BLaER1 (cell line): ENCODE measurements around the gene CD99L2.

Experiments used
- H3K27ac ChIP-seq: shearing (Covaris generic); formaldehyde crosslinking; 2 replicates; pipeline ENCODE4 v1.8.1; 2022
- H3K27me3 ChIP-seq: shearing (Covaris generic); formaldehyde crosslinking; 2 replicates; pipeline ENCODE4 v1.8.1; 2022
- H3K36me3 ChIP-seq: shearing (Covaris generic); formaldehyde crosslinking; 2 replicates; pipeline ENCODE4 v1.8.1; 2022
- H3K4me1 ChIP-seq: shearing (Covaris generic); formaldehyde crosslinking; 2 replicates; pipeline ENCODE4 v1.8.1; 2022
- H3K4me2 ChIP-seq: shearing (Covaris generic); formaldehyde crosslinking; 2 replicates; pipeline ENCODE4 v1.8.1; 2022
- H3K4me3 ChIP-seq: shearing (Covaris generic); formaldehyde crosslinking; 2 replicates; pipeline ENCODE4 v1.8.1; 2022
- H3K9ac ChIP-seq: shearing (Covaris generic); formaldehyde crosslinking; 2 replicates; pipeline ENCODE4 v1.8.1; 2022
- H3K9me3 ChIP-seq: shearing (Covaris generic); formaldehyde crosslinking; 2 replicates; pipeline ENCODE4 v1.8.1; 2022
- H4K20me1 ChIP-seq: shearing (Covaris generic); formaldehyde crosslinking; 2 replicates; pipeline ENCODE4 v1.8.1; 2022
- Cebpa-rat ChIP-seq: shearing (Covaris generic); IDR thresholded peaks from 2 replicates; pipeline ENCODE4 v1.8.1; 2022

The CD99L2 gene

DNA sequence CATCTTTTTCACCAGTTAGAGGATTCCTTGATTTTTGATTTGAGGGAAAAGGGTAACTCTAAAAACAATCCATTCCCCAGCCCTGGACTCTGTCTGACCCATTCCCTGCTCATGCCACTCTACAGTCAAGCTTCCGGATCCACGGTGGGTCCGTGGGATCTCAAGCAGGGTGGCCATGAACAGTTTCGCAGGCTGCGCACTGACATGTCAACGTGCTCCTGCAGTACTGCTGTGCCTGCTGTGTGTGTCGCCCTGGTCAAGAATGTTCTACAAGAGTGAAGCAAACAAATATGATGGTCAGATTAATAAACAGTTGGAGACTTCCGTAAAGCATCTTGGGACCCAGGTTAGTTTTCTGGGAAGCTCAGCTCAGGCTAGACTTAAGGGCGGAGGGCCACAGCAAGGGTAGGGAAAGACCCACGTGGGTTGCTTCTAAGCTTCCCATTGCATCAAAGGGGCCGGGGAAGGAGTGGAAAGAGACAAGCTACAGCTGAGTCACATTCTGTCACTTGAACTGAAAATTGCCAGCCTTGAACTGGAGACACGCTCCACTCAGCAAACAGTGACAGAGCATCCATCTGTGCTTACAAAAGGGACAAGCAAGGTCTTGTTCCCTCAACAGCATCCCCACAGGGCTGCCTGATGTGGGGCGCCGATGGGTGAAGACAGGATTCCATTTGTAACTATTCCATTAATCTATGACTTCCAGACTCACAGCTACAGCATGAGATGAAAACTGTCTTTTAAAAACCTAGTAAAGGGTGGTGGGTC lies 123.5 kb downstream of the CD99L2 start:
- peaks cover 22% of the 10 kb centered on the region; the same call in 1 of the 2 replicates for H3K36me3 ChIP-seq
- no peak for TF ChIP-seq Cebpa-rat
- no peaks in the 10 kb centered on the region for H3K9me3 ChIP-seq
- no peaks in the 10 kb centered on the region for H3K4me1 ChIP-seq
- H3K27ac ChIP-seq: no peak overlapping the region
- no peak overlapping the region for H3K9ac ChIP-seq
- H3K4me3 ChIP-seq: no peak overlapping the region
- no peaks in the 10 kb centered on the region for H4K20me1 ChIP-seq
- no peaks in the 10 kb centered on the region for H3K27me3 ChIP-seq
- H3K4me2 ChIP-seq: no peak overlapping the region

DNA sequence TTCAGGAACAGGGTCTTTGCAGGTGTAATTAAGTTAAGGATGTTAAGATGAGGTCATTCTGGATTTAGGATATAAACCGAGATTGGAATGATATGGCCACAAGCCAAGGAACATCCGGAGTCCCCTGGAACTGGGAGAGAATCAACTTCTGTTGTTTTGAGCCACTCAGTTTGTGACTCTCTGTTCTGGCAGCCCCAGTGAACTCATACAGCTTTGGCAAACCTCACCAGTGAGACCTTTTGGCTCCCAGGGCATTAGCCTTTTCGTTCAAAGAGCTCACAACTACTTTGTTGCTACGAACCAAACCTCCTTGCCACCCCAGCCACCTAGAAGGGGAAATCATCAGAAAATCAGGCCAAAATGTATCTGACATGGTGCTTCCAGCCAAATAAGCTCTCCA lies 124.8 kb downstream of the CD99L2 start:
- Histone ChIP-seq H3K4me2 (no peak overlapping the region), H4K20me1 (no peaks in the 10 kb centered on the region), H3K9ac (no peak overlapping the region), H3K4me1 (no peaks in the 10 kb centered on the region), H3K4me3 (no peak overlapping the region), H3K36me3 (peaks cover 22% of the 10 kb centered on the region; the same call in 1 of the 2 replicates), H3K27me3 (0 out of 2 replicates have a peak, but pooled peaks cover 5% of the 10 kb centered on the region), H3K9me3 (no peaks in the 10 kb centered on the region), H3K27ac (no peak overlapping the region)
- no peak for TF ChIP-seq Cebpa-rat

DNA sequence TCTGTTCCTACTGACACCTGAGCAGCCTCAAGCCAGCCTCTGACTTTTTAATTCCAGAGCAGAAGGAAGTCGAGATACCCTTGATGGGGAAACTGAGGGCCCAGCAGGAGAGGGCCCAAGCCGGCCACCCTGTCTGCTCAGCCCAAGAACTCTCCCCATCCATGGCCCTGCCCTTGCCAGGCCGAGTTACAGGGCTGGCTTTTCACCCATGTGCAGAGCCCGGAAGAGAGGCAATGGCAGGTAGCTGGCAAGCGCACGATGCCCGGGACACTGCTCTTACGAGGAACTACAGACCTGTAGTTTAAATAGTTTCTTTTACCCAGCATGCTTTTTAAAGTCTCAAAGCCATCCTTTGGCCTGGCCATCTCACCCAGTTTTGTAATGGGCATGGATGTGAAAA lies 125.4 kb downstream of the CD99L2 start:
- no peaks in the 10 kb centered on the region for H3K4me1 ChIP-seq
- H3K4me3 ChIP-seq: no peak overlapping the region
- H3K36me3 ChIP-seq: peaks cover 22% of the 10 kb centered on the region; the same call in 1 of the 2 replicates
- H4K20me1 ChIP-seq: no peaks in the 10 kb centered on the region
- H3K9ac ChIP-seq: no peak overlapping the region
- no peak for TF ChIP-seq Cebpa-rat
- H3K27ac ChIP-seq: no peak overlapping the region
- 0 out of 2 replicates have a peak, but pooled peaks cover 5% of the 10 kb centered on the region for H3K27me3 ChIP-seq
- H3K4me2 ChIP-seq: no peak overlapping the region
- no peaks in the 10 kb centered on the region for H3K9me3 ChIP-seq

DNA sequence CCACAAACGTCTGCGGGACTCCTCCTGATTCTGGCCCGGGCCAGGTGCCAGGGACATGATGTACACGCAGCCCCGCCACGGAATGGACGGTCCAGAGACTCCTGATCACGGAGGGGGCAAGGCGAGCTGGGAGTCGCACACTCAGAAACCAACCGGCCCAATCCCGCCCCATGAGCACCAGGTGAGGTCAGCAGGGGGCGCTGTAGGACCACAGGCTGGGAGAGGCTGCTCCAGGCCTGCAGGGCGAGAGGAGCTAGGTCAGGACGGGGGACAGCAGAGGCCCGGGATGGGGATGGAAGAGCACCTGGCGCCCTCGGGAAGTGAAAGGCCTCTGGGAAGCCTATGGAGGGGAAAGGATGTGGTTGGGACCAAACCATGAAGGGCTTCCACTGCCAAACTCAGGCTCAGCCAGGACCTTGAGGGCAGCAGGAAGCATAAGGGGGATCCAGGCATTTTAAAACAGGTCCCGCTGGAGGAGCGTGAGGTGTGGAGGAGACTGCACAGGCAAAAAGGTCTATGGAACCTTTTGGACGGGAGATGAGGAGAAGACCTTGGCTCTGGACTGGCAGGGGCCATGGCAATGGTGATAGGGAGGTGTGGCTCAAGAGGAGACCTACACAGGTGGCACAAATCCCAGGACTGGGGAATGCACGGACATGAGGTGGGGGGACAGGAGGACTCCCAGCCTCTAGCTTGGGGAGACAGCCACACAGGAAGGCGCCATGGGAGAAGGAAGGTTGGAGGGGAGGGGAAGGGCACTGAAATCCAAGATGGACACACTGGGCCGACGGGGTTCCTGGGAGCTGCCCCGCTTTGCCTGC lies 126.1 kb downstream of the CD99L2 start:
- Histone ChIP-seq H3K4me2 (no peak overlapping the region), H3K9ac (no peak overlapping the region), H3K27ac (no peak overlapping the region), H4K20me1 (no peaks in the 10 kb centered on the region), H3K27me3 (0 out of 2 replicates have a peak, but pooled peaks cover 5% of the 10 kb centered on the region), H3K4me1 (no peaks in the 10 kb centered on the region), H3K9me3 (no peaks in the 10 kb centered on the region), H3K4me3 (no peak overlapping the region), H3K36me3 (peaks cover 22% of the 10 kb centered on the region; the same call in 1 of the 2 replicates)
- TF ChIP-seq Cebpa-rat: no peak

DNA sequence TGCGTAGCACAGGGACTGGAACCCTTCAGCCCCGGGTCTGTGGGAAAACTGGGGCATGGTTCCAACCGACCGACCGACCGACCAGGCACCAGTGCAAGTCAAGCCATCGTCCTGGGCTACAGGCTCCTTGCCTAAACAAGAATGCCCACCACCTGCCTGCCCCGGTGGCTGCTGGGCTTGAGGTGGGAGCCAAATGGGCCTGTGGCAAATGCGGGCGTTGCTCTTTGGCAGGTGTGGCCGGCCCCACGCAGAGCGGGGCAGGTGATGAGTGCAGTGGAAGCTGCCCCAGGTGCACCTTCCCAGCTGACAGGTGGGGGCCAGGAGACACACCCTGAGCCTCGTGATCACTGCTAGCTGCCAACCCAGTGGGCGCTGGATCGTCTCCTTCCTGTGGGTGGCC lies 127.4 kb downstream of the CD99L2 start:
- Histone ChIP-seq H3K4me1 (no peaks in the 10 kb centered on the region), H3K27me3 (0 out of 2 replicates have a peak, but pooled peaks cover 5% of the 10 kb centered on the region), H3K27ac (no peak overlapping the region), H4K20me1 (no peaks in the 10 kb centered on the region), H3K4me3 (no peak overlapping the region), H3K9me3 (no peaks in the 10 kb centered on the region), H3K4me2 (no peak overlapping the region), H3K36me3 (peaks cover 18% of the 10 kb centered on the region; the same call in 1 of the 2 replicates), H3K9ac (no peak overlapping the region)
- no peak for TF ChIP-seq Cebpa-rat

DNA sequence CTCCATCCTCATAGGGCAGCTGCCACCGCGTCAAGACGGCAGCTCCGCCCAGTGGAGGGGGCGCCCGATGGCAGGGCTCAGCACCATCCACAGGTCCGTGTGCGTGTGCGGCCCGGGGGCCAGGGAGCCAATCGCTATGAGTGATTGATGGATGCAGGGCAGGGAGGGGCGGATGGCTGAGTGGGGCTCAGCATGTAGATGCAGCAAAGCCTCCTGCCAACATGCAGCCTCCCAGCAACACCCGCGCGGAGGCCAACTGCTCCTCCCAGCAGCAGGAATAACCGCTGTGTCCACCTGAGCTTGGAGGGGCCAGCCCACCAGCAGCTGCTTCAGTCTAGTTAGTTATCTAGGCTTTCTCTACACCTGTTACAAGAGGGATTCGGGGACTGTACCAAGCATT lies 127.8 kb downstream of the CD99L2 start:
- no peak overlapping the region for H3K9ac ChIP-seq
- 0 out of 2 replicates have a peak, but pooled peaks cover 5% of the 10 kb centered on the region for H3K27me3 ChIP-seq

DNA sequence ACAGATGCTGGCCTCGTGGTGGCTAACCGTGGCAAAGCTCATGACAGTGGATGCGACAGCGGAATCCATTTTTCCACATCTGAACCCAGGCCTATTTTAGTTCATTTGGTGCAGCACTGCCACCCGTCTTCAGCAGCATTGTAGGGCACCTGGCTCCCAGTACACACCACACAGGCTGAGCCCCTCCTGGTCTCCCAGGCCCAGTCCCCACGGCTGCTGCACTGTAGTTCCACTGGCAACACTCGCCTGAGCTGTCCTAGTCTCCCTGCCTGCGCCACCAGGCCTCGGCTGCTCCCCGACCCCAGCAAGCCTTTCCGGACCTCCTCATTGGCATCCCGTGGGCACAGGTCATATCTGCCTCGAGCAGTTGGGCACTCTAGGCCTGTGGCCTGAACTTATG lies 129.1 kb downstream of the CD99L2 start:
- 0 out of 2 replicates have a peak, but pooled peaks cover 5% of the 10 kb centered on the region for H3K27me3 ChIP-seq
- H3K4me2 ChIP-seq: no peak overlapping the region
- no peak overlapping the region for H3K27ac ChIP-seq
- no peaks in the 10 kb centered on the region for H4K20me1 ChIP-seq
- H3K9ac ChIP-seq: no peak overlapping the region
- no peak for TF ChIP-seq Cebpa-rat
- no peaks in the 10 kb centered on the region for H3K9me3 ChIP-seq
- H3K4me1 ChIP-seq: peaks cover 8% of the 10 kb centered on the region; the same call in 1 of the 2 replicates
- 0 out of 2 replicates have a peak, but pooled peaks cover 3% of the 10 kb centered on the region for H3K36me3 ChIP-seq
- H3K4me3 ChIP-seq: no peak overlapping the region

More for the DNA sequence above, 127.8 kb downstream of the CD99L2 start:
- Histone ChIP-seq H3K9me3 (no peaks in the 10 kb centered on the region), H3K4me1 (peaks cover 1% of the 10 kb centered on the region; the same call in 1 of the 2 replicates), H3K4me2 (no peak overlapping the region), H4K20me1 (no peaks in the 10 kb centered on the region), H3K36me3 (peaks cover 14% of the 10 kb centered on the region; the same call in 1 of the 2 replicates), H3K4me3 (no peak overlapping the region), H3K27ac (no peak overlapping the region)
- TF ChIP-seq Cebpa-rat: no peak

DNA sequence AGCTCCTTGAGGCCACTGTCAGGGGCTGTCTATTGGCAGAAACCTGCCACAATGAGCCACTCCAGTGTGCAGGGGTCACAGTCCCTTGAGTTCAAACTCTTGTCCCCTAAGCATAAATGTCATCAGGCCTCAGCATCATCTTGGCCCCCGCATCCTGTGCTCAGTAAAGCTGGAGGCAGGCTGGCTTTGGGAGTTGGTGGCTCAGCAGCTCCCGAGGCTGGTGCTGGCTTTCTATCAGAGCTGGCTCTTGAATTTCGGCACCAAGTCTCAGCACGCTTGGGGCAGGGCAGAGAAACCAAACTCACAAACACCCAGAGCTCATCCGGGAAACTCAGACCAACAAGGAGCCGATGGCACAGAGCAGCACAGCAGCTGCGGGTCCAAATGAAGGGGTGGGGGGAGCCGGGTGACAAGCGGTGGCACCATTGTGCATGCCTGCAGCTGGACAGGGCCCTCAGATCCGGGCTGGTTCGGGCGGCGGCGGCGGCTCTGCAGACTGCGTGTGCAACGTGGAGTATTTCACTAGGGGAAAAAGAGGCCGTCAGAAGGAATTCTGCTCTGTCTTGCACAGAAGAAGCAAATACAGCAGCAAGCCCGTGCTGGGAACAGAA lies 129.8 kb downstream of the CD99L2 start:
- H3K27me3 ChIP-seq: 0 out of 2 replicates have a peak, but pooled peaks cover 5% of the 10 kb centered on the region
- no peak overlapping the region for H3K9ac ChIP-seq
- no peaks in the 10 kb centered on the region for H3K9me3 ChIP-seq
- peaks cover 8% of the 10 kb centered on the region; the same call in 1 of the 2 replicates for H3K4me1 ChIP-seq
- H3K4me2 ChIP-seq: no peak overlapping the region
- no peak overlapping the region for H3K27ac ChIP-seq
- no peak for TF ChIP-seq Cebpa-rat
- no peak overlapping the region for H3K4me3 ChIP-seq
- no peaks in the 10 kb centered on the region for H3K36me3 ChIP-seq
- H4K20me1 ChIP-seq: no peaks in the 10 kb centered on the region

DNA sequence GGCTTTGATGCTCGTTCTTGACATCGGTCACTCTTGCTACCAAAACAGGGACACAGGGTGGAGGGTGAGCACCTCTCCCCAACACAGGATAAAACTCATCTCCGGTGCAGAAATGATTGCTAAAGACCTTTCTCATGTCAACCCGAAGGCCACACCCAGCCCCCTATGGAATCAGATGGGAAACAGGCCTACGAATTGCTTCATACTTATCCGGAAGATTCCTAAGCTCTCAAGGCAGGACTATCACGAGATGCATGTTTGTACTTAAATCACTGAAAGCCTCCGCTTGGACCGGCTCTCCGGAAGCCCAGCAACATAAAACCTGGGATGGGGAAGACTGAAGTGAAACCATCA lies 130.4 kb downstream of the CD99L2 start:
- H3K9ac ChIP-seq: no peak overlapping the region
- H4K20me1 ChIP-seq: no peaks in the 10 kb centered on the region
- H3K27me3 ChIP-seq: 0 out of 2 replicates have a peak, but pooled peaks cover 5% of the 10 kb centered on the region
- H3K4me3 ChIP-seq: no peak overlapping the region
- no peak for TF ChIP-seq Cebpa-rat
- no peak overlapping the region for H3K4me2 ChIP-seq
- no peaks in the 10 kb centered on the region for H3K36me3 ChIP-seq
- H3K9me3 ChIP-seq: no peaks in the 10 kb centered on the region
- H3K4me1 ChIP-seq: peaks cover 8% of the 10 kb centered on the region; the same call in 1 of the 2 replicates
- no peak overlapping the region for H3K27ac ChIP-seq
